Measurements from ENCODE around the gene TMX1. TPM values are rescaled to one million over a fixed set of nuclear protein-coding genes. Genes with fewer than 3 reads are reported as not detected.

The TMX1 gene
- total RNA-seq, 2 donors from 2014 or later = 40.6 to 51.9 TPM

DNA sequence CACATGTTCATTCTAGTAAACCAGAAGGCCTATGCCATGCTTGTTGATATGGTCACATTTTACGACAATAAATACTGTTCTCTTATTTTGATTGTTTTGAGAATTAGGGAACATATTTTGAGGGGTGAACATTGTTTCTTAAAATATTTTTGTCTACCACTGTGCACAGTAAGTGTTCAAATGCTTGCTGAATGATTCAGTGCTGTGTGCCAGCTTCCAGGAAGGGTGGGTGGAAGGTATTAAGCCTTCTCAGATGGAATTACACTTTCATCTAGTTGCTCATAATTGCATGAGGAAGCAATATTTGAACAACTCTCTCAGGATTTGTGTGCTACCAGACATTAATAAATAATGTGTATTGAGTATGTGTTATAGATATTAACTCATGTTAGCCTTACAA, 15.5 kb upstream of the TMX1 start:
- Mint-ChIP-seq H3K4me1 (no peaks in the 10 kb centered on the region), H3K27ac (no peak overlapping the region), H3K4me3 (no peak overlapping the region), H3K27me3 (peaks cover 6% of the 10 kb centered on the region), H3K9me3 (peaks cover 4% of the 10 kb centered on the region), H3K36me3 (ENCODE audit: low read depth) (no peaks in the 10 kb centered on the region)
- no peak for ATAC-seq (replicated peaks)

DNA sequence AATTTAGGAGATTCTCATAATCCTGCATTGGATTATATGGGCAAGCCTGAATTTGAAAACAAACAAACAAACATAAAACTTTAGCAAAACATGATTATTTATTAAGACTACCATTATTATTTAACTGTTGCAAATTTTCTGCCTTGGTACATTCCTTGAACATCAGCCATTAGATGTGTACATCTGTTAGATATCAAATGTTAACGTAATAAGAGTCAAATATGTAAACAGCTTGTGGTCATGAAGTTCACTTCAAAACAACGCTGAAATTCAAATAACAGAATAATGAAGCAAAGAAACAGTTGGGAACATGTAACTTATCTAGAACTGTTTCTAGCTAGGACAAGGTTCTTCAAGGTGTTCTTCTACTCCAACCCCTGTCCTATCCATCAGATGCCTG, 14.3 kb upstream of the TMX1 start:
- Mint-ChIP-seq H3K27me3 (peaks cover 6% of the 10 kb centered on the region), H3K4me3 (no peak overlapping the region), H3K9me3 (peaks cover 4% of the 10 kb centered on the region), H3K4me1 (no peaks in the 10 kb centered on the region), H3K36me3 (ENCODE audit: low read depth) (no peaks in the 10 kb centered on the region), H3K27ac (no peak overlapping the region)
- ATAC-seq (replicated peaks) = no peak

DNA sequence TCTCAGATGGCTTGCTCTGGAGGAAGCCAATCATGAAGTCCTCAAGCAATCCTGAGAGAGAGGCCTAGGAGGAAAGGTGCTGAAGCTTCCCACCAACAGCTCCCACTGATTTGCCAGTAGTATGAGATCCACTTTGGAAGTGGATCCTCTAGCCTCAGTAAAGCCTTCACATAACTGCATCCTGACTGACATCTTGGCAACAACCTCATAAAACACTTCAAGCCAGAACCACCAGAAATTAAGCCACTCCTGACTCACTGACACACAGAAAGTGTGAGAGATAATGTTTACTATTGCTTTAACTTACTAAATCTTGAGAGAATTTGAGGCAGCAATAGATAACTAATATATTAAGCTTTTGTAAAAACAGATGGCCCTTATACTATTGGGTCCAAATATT, 11.7 kb upstream of the TMX1 start:
- no peak for ATAC-seq (replicated peaks)
- no peaks in the 10 kb centered on the region for H3K4me1 Mint-ChIP-seq
- H3K9me3 Mint-ChIP-seq = no peaks in the 10 kb centered on the region
- peaks cover 3% of the 10 kb centered on the region for H3K27me3 Mint-ChIP-seq
- H3K4me3 Mint-ChIP-seq = no peak overlapping the region
- no peak overlapping the region for H3K27ac Mint-ChIP-seq
- no peaks in the 10 kb centered on the region for H3K36me3 Mint-ChIP-seq (ENCODE audit: low read depth)

- no peak overlapping the region for H3K4me3 Mint-ChIP-seq
- no peaks in the 10 kb centered on the region for H3K9me3 Mint-ChIP-seq
- no peaks in the 10 kb centered on the region for H3K4me1 Mint-ChIP-seq
- ATAC-seq (replicated peaks) = no peak
- peaks cover 3% of the 10 kb centered on the region for H3K27me3 Mint-ChIP-seq
- H3K27ac Mint-ChIP-seq = no peak overlapping the region
- no peaks in the 10 kb centered on the region for H3K36me3 Mint-ChIP-seq (ENCODE audit: low read depth)
Measured at GRCh38 chr14:51228890-51229289, 11.2 kb upstream of the TMX1 start.

DNA sequence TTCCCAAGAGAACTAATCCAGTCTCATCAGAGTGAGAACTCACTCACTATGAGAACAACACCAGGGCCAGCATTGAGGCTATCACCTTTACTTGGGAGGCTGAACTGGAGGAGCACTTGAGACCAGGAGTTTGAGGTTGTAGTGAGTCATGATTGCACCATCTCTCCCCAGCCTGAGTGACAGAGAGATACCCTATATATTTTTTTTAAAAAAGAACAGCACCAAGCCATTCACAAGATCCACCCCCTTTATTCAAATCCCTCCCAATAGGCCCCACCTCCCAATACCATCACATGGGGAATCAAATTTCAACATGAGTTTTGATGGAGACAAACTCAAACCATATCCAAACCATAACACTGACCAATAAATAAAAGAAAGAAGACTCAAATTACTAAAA, 3.7 kb upstream of the TMX1 start:
- Mint-ChIP-seq H3K4me1 (no peaks in the 10 kb centered on the region), H3K36me3 (ENCODE audit: low read depth) (no peaks in the 10 kb centered on the region), H3K9me3 (no peaks in the 10 kb centered on the region), H3K4me3 (no peak overlapping the region), H3K27me3 (no peaks in the 10 kb centered on the region), H3K27ac (no peak overlapping the region)
- no peak for ATAC-seq (replicated peaks)

GRCh38 chr14:51240804-51241380, 845 bp downstream of the TMX1 start:
- Mint-ChIP-seq H3K27me3 (no peaks in the 10 kb centered on the region), H3K4me3 (no peak overlapping the region)

DNA sequence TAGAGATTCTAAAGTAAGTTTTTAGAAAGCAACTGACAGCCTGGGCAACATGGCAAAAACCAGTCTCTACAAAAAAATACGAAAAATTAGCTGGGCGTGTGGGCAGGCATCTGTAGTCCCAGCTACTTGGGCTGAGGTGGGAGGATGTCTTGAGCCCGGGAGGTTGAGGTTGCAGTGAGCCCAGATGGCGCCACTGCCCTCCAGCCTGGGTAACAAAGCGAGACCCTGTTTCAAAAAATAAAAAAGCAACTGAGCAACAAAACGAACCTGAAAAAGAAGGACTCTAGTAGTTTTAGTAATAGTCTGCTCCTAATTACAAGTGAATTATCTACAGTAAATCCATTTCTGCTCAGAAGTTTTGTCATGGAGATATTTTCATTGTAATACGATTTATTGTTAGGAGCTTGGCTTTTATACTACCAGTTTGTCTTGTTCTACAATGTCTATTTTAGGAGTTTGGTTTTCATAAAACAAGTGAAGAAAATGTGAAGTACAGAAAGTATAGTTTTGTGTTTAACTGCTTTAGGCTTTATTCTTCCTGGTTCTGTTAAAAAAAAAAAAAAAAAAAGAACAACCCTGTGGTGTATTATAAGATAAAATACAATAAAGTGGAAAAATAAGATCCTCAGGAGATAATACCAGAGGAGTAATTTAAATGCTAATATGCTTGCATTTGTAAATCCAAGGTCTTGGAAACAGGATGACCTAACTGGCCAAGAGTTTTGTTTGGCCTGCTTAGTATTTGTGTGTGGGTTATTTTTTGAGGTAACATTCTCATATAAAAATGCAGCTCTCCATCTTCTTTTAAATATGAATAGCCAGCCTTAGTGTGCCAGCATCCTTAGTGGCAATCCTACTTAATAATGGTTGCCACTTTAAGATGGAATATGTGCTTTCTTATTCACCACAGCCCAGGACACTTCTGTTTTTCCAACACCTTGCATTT, 2.8 kb downstream of the TMX1 start:
- H3K27me3 Mint-ChIP-seq = no peaks in the 10 kb centered on the region
- H3K36me3 Mint-ChIP-seq (ENCODE audit: low read depth) = peaks cover 49% of the 10 kb centered on the region
- no peak for ATAC-seq (replicated peaks)
- H3K9me3 Mint-ChIP-seq = no peaks in the 10 kb centered on the region
- H3K4me1 Mint-ChIP-seq = peaks cover 28% of the 10 kb centered on the region
- H3K4me3 Mint-ChIP-seq = no peak overlapping the region
- no peak overlapping the region for H3K27ac Mint-ChIP-seq

More at GRCh38 chr14:51240804-51241380, 845 bp downstream of the TMX1 start:
- Mint-ChIP-seq H3K4me1 (peaks cover 23% of the 10 kb centered on the region), H3K27ac (no peak overlapping the region), H3K9me3 (no peaks in the 10 kb centered on the region), H3K36me3 (ENCODE audit: low read depth) (peaks cover 30% of the 10 kb centered on the region)
- no peak for ATAC-seq (replicated peaks)

DNA sequence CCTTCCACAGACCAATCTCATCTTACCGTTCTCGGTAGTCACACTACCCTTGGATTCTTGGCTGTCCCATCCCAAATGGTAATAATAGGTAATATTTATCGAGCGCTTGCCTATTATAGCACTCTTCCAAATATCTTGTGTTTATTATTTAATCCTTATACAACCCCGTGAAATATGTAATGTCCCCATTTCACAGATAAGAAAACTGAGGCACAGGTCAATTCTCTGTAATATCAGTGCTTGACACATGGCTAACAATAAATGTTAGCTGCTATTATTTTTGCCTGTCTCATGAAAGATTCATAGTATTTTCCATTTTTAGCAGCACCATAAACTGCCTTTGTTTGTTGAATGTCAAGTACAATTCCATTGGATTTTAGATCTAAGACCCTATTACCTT, 4.5 kb downstream of the TMX1 start:
- ATAC-seq (replicated peaks) = no peak
- H3K27me3 Mint-ChIP-seq = no peaks in the 10 kb centered on the region
- H3K9me3 Mint-ChIP-seq = no peaks in the 10 kb centered on the region

DNA sequence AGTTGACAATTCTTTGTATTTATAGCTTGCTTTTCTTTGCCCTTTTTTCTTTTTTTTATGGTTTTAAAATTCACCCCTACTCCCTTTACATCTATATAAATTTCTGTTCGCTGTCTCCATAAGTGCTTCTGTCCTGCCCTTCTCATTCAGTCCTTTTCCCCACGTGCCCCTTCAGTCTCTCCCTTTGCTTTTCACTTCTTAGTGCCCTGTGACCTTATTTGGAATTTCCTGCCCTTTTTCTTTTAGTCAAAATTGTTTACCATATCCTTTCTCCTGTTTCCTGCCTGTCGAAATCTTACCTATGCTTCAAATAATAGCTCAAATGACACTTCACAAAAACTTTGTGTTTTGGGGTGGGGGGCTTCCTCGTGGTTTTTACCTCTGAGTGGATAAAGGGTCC, 6.0 kb downstream of the TMX1 start:
- no peak for ATAC-seq (replicated peaks)
- Mint-ChIP-seq H3K36me3 (ENCODE audit: low read depth) (peaks cover 81% of the 10 kb centered on the region), H3K9me3 (no peaks in the 10 kb centered on the region), H3K27me3 (no peaks in the 10 kb centered on the region), H3K27ac (no peak overlapping the region), H3K4me3 (no peak overlapping the region), H3K4me1 (peaks cover 28% of the 10 kb centered on the region)

More for the DNA sequence above, 4.5 kb downstream of the TMX1 start:
- peaks cover 67% of the 10 kb centered on the region for H3K36me3 Mint-ChIP-seq (ENCODE audit: low read depth)
- peak overlapping the region; percentile 1 for H3K4me3 Mint-ChIP-seq
- no peak overlapping the region for H3K27ac Mint-ChIP-seq
- H3K4me1 Mint-ChIP-seq = peaks cover 28% of the 10 kb centered on the region

DNA sequence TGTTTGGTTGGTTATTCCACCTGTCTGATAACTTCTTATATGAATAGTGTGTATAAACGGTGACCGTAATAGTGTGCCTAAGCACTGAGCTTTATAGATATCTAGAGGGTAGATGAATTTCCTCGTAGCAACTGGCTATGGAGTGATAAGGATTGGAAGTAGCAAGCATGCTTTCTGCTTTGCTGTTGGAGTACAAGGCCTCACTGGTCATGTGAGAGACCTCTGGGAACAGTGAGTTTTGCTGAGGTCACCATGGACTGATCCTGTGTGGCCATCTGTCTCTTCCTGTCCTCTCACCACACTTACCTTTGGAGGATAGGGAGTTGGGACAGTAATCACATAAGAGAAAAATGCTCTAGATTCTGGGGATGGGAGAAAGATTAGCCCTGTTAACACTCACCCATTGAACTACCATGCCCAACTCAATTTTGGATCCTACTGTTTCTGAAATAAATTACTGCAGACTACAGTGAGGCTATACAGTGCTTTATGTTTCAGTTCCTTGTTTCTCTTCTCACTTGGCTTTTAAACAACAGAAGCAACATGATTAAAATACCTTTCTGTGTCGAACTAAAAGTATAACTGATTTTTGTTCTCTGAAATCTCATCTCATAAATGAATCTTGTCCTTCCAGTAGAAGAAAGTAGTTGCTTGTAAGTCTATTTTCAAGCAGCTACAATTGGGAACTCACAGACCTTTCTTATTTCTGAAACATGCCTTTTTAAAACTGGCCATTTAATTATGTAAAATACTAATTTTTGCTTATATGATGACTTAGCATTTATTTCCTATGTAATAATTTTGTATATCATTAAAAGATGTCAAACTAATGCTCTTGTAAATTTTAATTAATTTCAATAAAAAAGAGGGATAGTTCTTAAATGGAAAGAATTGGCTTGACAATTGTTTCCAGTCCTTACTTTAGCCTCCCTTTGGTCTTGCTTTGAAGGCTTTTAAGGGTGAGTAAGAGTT, 8.3 kb downstream of the TMX1 start:
- H3K27ac Mint-ChIP-seq = no peak overlapping the region
- H3K9me3 Mint-ChIP-seq = no peaks in the 10 kb centered on the region
- no peak for ATAC-seq (replicated peaks)
- H3K36me3 Mint-ChIP-seq (ENCODE audit: low read depth) = peaks cover 96% of the 10 kb centered on the region
- H3K4me3 Mint-ChIP-seq = no peak overlapping the region
- H3K4me1 Mint-ChIP-seq = peaks cover 21% of the 10 kb centered on the region
- no peaks in the 10 kb centered on the region for H3K27me3 Mint-ChIP-seq

- peaks cover 100% of the 10 kb centered on the region for H3K36me3 Mint-ChIP-seq (ENCODE audit: low read depth)
- no peak for ATAC-seq (replicated peaks)
- no peak overlapping the region for H3K27ac Mint-ChIP-seq
- H3K4me1 Mint-ChIP-seq = no peaks in the 10 kb centered on the region
- no peaks in the 10 kb centered on the region for H3K27me3 Mint-ChIP-seq
- no peak overlapping the region for H3K4me3 Mint-ChIP-seq
- H3K9me3 Mint-ChIP-seq = no peaks in the 10 kb centered on the region
Measured at GRCh38 chr14:51251486-51251885, 11.4 kb downstream of the TMX1 start.

- no peak overlapping the region for H3K4me3 Mint-ChIP-seq
- no peak overlapping the region for H3K27ac Mint-ChIP-seq
- no peaks in the 10 kb centered on the region for H3K4me1 Mint-ChIP-seq
- H3K9me3 Mint-ChIP-seq = no peaks in the 10 kb centered on the region
- no peaks in the 10 kb centered on the region for H3K27me3 Mint-ChIP-seq
- peaks cover 95% of the 10 kb centered on the region for H3K36me3 Mint-ChIP-seq (ENCODE audit: low read depth)
- no peak for ATAC-seq (replicated peaks)
Measured at GRCh38 chr14:51253880-51254279, 13.8 kb downstream of the TMX1 start.

GRCh38 chr14:51258280-51258679, 18.2 kb downstream of the TMX1 start:
- Mint-ChIP-seq H3K27ac (no peak overlapping the region), H3K36me3 (ENCODE audit: low read depth) (peaks cover 77% of the 10 kb centered on the region), H3K4me1 (peaks cover 12% of the 10 kb centered on the region), H3K9me3 (no peaks in the 10 kb centered on the region), H3K27me3 (no peaks in the 10 kb centered on the region), H3K4me3 (no peak overlapping the region)
- ATAC-seq (replicated peaks) = no peak

DNA sequence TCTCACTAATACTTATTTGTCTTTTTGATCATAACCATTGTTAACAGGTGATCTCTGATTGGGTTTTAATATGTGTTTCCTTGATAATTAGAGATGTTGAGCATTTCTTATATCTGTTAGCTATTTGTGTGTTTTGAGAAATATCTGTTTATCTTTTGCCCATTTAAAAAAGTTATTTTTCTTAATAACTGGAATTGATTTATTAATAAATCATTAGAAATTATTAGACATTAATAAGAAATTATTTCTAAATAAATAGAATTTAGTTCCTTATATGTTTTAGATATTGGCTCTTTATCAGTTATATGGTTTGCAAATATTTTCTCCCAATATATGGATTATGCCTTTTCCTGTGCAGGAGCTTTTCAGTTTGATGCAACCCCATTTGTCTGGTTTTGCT, 18.7 kb downstream of the TMX1 start:
- Mint-ChIP-seq H3K4me3 (no peak overlapping the region), H3K4me1 (peaks cover 12% of the 10 kb centered on the region), H3K9me3 (no peaks in the 10 kb centered on the region)

More for the DNA sequence above, 18.7 kb downstream of the TMX1 start:
- Mint-ChIP-seq H3K27ac (no peak overlapping the region), H3K27me3 (no peaks in the 10 kb centered on the region), H3K36me3 (ENCODE audit: low read depth) (peaks cover 72% of the 10 kb centered on the region)
- no peak for ATAC-seq (replicated peaks)
